H1 (cell line): ENCODE results near the gene INSYN1. TPM values are rescaled to one million over a fixed set of nuclear protein-coding genes. Genes with fewer than 3 reads are reported as not detected.

Experiments used
- CTCF ChIA-PET: fragments of 300-600 bp; sonication (Branson Sonifier 250); formaldehyde crosslinking; loops from one replicate; lab custom pipeline; 2021; ENCODE audit not compliant: partially characterized antibody; lab: Charles Lee
- POLR2A ChIA-PET: fragments of 300-600 bp; sonication (Branson Sonifier 250); formaldehyde crosslinking; loops from one replicate; lab custom pipeline; 2021; ENCODE audit warnings: inconsistent platforms; ENCODE audit not compliant: partially characterized antibody; lab: Charles Lee
- DNase-seq, 2 experiments: peaks; one replicate each; pipeline versions ENCODE4 v3.0.0 to v3.0.0-alpha.2; 2010 to 2022; ENCODE audit warnings: low spot score in 2 of 2, low read depth in 1 of 2, mixed read lengths in 1 of 2
- FAIRE-seq: peaks from 2 replicates; lab custom pipeline; 2011; peaks lifted over from hg19 to GRCh38; lab: Jason Lieb, UNC
- H2AFZ ChIP-seq: 2 replicates; pipeline ENCODE4 v1.8.1; 2012; ENCODE audit warnings: low read length, inconsistent platforms
- H2AK5ac ChIP-seq: 2 replicates; pipeline ENCODE4 v1.6.1; 2013; ENCODE audit warnings: low read depth, low read length
- H2BK120ac ChIP-seq: replicated peaks from 2 replicates; pipeline ENCODE3; 2013; ENCODE audit warnings: low read depth, low read length, inconsistent platforms
- H2BK12ac ChIP-seq: 2 replicates; pipeline ENCODE4 v1.6.1; 2013; ENCODE audit warnings: low read depth, low read length
- H2BK15ac ChIP-seq: 2 replicates; pipeline ENCODE4 v1.6.1; 2013; ENCODE audit warnings: low read length
- H2BK20ac ChIP-seq: 2 replicates; pipeline ENCODE4 v1.6.1; 2013; ENCODE audit warnings: low read length
- H2BK5ac ChIP-seq: 2 replicates; pipeline ENCODE4 v1.6.1; 2013; ENCODE audit warnings: low read depth, low read length
- H3K14ac ChIP-seq: 2 replicates; pipeline ENCODE4 v1.6.1; 2013; ENCODE audit warnings: inconsistent platforms; ENCODE audit not compliant: insufficient read length
- H3K18ac ChIP-seq: 2 replicates; pipeline ENCODE4 v1.6.1; 2013; ENCODE audit warnings: low read length; ENCODE audit errors: extremely low read depth
- H3K23ac ChIP-seq: 2 replicates; pipeline ENCODE4 v1.6.1; 2013; ENCODE audit warnings: inconsistent platforms; ENCODE audit not compliant: insufficient read length
- H3K23me2 ChIP-seq: 2 replicates; pipeline ENCODE4 v1.6.1; 2013; ENCODE audit warnings: low read depth, low read length
- H3K27ac ChIP-seq: 2 replicates; pipeline ENCODE4 v1.6.1; 2011; ENCODE audit warnings: low read depth, low read length, inconsistent platforms
- H3K27me3 ChIP-seq, 4 experiments: replicated peaks in 1 of 4; 1 replicate in 1 of 4; 2 replicates in 3 of 4; pipeline versions ENCODE4 v1.6.1 to v1.8.1; 2011 to 2013; ENCODE audit warnings: low read length in 3 of 4, mild to moderate bottlenecking in 3 of 4, inconsistent platforms in 2 of 4, mixed read lengths in 2 of 4, moderate library complexity in 1 of 4; ENCODE audit not compliant: control insufficient read depth in 3 of 4, insufficient read depth in 3 of 4; ENCODE audit errors: extremely low read depth in 1 of 4
- H3K36me3 ChIP-seq, 4 experiments: 2 replicates each; pipeline versions ENCODE4 v1.6.1 to v1.8.1; 2011 to 2013; ENCODE audit warnings: mild to moderate bottlenecking in 4 of 4, low read length in 3 of 4, moderate library complexity in 2 of 4, control low read depth in 1 of 4, inconsistent platforms in 1 of 4; ENCODE audit not compliant: insufficient read depth in 4 of 4, control insufficient read depth in 2 of 4
- H3K4ac ChIP-seq: replicated peaks from 2 replicates; pipeline ENCODE3; 2013; ENCODE audit warnings: low read length, low read depth, mixed read lengths, inconsistent platforms; ENCODE audit not compliant: insufficient read length
- H3K4me1 ChIP-seq, 4 experiments: replicated peaks in 1 of 4; 1 replicate in 1 of 4; 2 replicates in 3 of 4; pipeline versions ENCODE4 v1.6.1 to v1.8.1; 2011 to 2013; ENCODE audit warnings: low read length in 3 of 4, inconsistent platforms in 2 of 4, mixed read lengths in 1 of 4; ENCODE audit not compliant: insufficient read depth in 4 of 4, control insufficient read depth in 3 of 4
- H3K4me2 ChIP-seq, 2 experiments: 2 replicates each; pipeline versions ENCODE4 v1.6.1 to v1.8.1; 2011 to 2013; ENCODE audit warnings: low read depth in 2 of 2, low read length in 2 of 2, control low read depth in 1 of 2, inconsistent platforms in 1 of 2, mild to moderate bottlenecking in 1 of 2; ENCODE audit not compliant: insufficient read depth in 1 of 2
- H3K4me3 ChIP-seq, 4 experiments: fragments of 200-600, 300-600 bp in 1 of 4; sonication (generic), shearing (Covaris generic), sonication (Bioruptor Twin) in 1 of 4; 2 replicates each; pipeline versions ENCODE4 v1.5.1 to v1.8.1; 2011 to 2016; ENCODE audit warnings: low read length in 4 of 4, low read depth in 3 of 4, control low read depth in 2 of 4, inconsistent platforms in 2 of 4, mild to moderate bottlenecking in 2 of 4, mixed read lengths in 1 of 4, moderate library complexity in 1 of 4; ENCODE audit not compliant: insufficient read depth in 2 of 4; ENCODE audit errors: extremely low read depth in 1 of 4
- H3K56ac ChIP-seq: replicated peaks from 2 replicates; pipeline ENCODE3; 2013; ENCODE audit warnings: low read depth, mild to moderate bottlenecking, mixed read lengths, low read length, inconsistent platforms; ENCODE audit not compliant: insufficient read length
- H3K79me1 ChIP-seq: 2 replicates; pipeline ENCODE4 v1.6.1; 2013; ENCODE audit warnings: low read depth, low read length, control low read depth
- H3K79me2 ChIP-seq, 2 experiments: 2 replicates each; pipeline versions ENCODE4 v1.6.1 to v1.8.1; 2012 to 2013; ENCODE audit warnings: low read length in 2 of 2, mild to moderate bottlenecking in 2 of 2, inconsistent platforms in 1 of 2; ENCODE audit not compliant: insufficient read depth in 2 of 2, control insufficient read depth in 1 of 2
- H3K9ac ChIP-seq, 4 experiments: replicated peaks in 1 of 4; 1 replicate in 1 of 4; 2 replicates in 3 of 4; pipeline versions ENCODE4 v1.6.1 to v1.8.1; 2011 to 2013; ENCODE audit warnings: low read depth in 3 of 4, low read length in 3 of 4, control low read depth in 2 of 4, mild to moderate bottlenecking in 2 of 4, moderate library complexity in 2 of 4, inconsistent platforms in 1 of 4; ENCODE audit errors: extremely low read depth in 1 of 4
- H3K9me3 ChIP-seq, 2 experiments: 2 replicates each; pipeline versions ENCODE4 v1.6.1 to v1.8.1; 2012 to 2013; ENCODE audit warnings: mild to moderate bottlenecking in 2 of 2, moderate library complexity in 2 of 2, control low read depth in 1 of 2, inconsistent platforms in 1 of 2, low read depth in 1 of 2, low read length in 1 of 2, mixed read lengths in 1 of 2; ENCODE audit not compliant: insufficient read depth in 2 of 2
- H4K20me1 ChIP-seq, 2 experiments: replicated peaks in 1 of 2; 2 replicates each; pipeline versions ENCODE3 to v1.8.1; 2011 to 2013; ENCODE audit warnings: inconsistent platforms in 2 of 2, low read length in 2 of 2, mild to moderate bottlenecking in 1 of 2; ENCODE audit not compliant: insufficient read depth in 2 of 2, control insufficient read depth in 1 of 2
- H4K5ac ChIP-seq: 2 replicates; pipeline ENCODE4 v1.6.1; 2013; ENCODE audit warnings: low read length, low read depth, mixed read lengths, inconsistent platforms; ENCODE audit not compliant: insufficient read length
- H4K8ac ChIP-seq: 2 replicates; pipeline ENCODE4 v1.8.0; 2013; ENCODE audit warnings: mild to moderate bottlenecking, moderate library complexity, low read length, inconsistent platforms; ENCODE audit not compliant: insufficient read depth; ENCODE audit errors: extremely low read depth
- H4K91ac ChIP-seq: replicated peaks from 2 replicates; pipeline ENCODE3; 2013; ENCODE audit warnings: low read length, mixed read lengths, inconsistent platforms; ENCODE audit not compliant: insufficient read length
- ASH2L ChIP-seq: fragments of 200-600, 300-600 bp; sonication (generic); IDR thresholded peaks from one replicate; pipeline ENCODE4 v1.7.1; 2017; ENCODE audit warnings: low read length
- BACH1 ChIP-seq: IDR thresholded peaks from 2 replicates; pipeline ENCODE4 v1.6.1; 2012; ENCODE audit warnings: low read length, improper control_type of control experiment
- CEBPB ChIP-seq: IDR thresholded peaks from 2 replicates; pipeline ENCODE4 v1.6.1; 2012; ENCODE audit warnings: low read depth, low read length
- CHD1 ChIP-seq: IDR thresholded peaks from 2 replicates; pipeline ENCODE4 v1.6.1; 2012; ENCODE audit warnings: low read depth, low read length, improper control_type of control experiment
- CREB1 ChIP-seq: IDR thresholded peaks from 2 replicates; pipeline ENCODE4 v1.6.1; 2012; ENCODE audit warnings: inconsistent platforms
- CTBP2 ChIP-seq: IDR thresholded peaks from 2 replicates; pipeline ENCODE4 v1.7.0; 2011; ENCODE audit warnings: borderline replicate concordance, mild to moderate bottlenecking, moderate library complexity, mixed read lengths, low read length; ENCODE audit not compliant: insufficient read depth, insufficient read length
- GTF2F1 ChIP-seq: IDR thresholded peaks from 2 replicates; pipeline ENCODE4 v1.6.1; 2012; ENCODE audit warnings: low read depth, low read length, improper control_type of control experiment, borderline replicate concordance
- JUND ChIP-seq: IDR thresholded peaks from 2 replicates; pipeline ENCODE4 v1.6.1; 2011; ENCODE audit warnings: mild to moderate bottlenecking, improper control_type of control experiment, low read length
- MAFK ChIP-seq: IDR thresholded peaks from 2 replicates; pipeline ENCODE4 v1.6.1; 2012; ENCODE audit warnings: low read depth, mild to moderate bottlenecking, improper control_type of control experiment, low read length
- NANOG ChIP-seq: IDR thresholded peaks from 2 replicates; pipeline ENCODE4 v1.6.1; 2011; ENCODE audit warnings: low read length, low read depth, mild to moderate bottlenecking, inconsistent platforms; ENCODE audit not compliant: insufficient read depth, poor library complexity, severe bottlenecking
- POLR2A ChIP-seq, 2 experiments: IDR thresholded peaks; 1 replicate in 1 of 2; 2 replicates in 1 of 2; pipeline ENCODE4 v1.6.1; 2011; ENCODE audit warnings: low read depth in 2 of 2, low read length in 2 of 2, mild to moderate bottlenecking in 2 of 2; ENCODE audit errors: control extremely low read depth in 1 of 2
- SP1 ChIP-seq: IDR thresholded peaks from 2 replicates; pipeline ENCODE4 v1.6.1; 2011; ENCODE audit warnings: low read depth, low read length
- SP4 ChIP-seq: IDR thresholded peaks from 2 replicates; pipeline ENCODE4 v1.6.1; 2012; ENCODE audit warnings: low read length, inconsistent platforms
- TAF7 ChIP-seq: optimal IDR thresholded peaks from 2 replicates; pipeline ENCODE3; 2011; ENCODE audit warnings: low read depth, mild to moderate bottlenecking, inconsistent platforms, low read length, moderate library complexity, borderline replicate concordance
- WGBS, 2 experiments: shearing (Covaris generic) in 1 of 2; methylation state at CpG; one replicate each; pipeline versions ENCODE4 v1.1.6 to v1.1.7; 2013 to 2015; ENCODE audit warnings: low lambda C conversion rate in 2 of 2, mixed read lengths in 2 of 2, inconsistent platforms in 1 of 2, low coverage in 1 of 2, missing lambda C conversion rate in 1 of 2; ENCODE audit not compliant: insufficient replicate concordance in 2 of 2, insufficient coverage in 1 of 2, insufficient read length in 1 of 2; ENCODE audit errors: extremely low coverage in 1 of 2, missing lambda C conversion rate in 1 of 2; 5-methylcytosine and 5-hydroxymethylcytosine counted together
- polyA plus RNA-seq, 7 experiments: library from polyadenylated mRNA; depleted of rRNA in 3 of 7; stranded (reverse) in 5 of 7; unstranded in 2 of 7; fragments of >200 nt in 5 of 7; fragments of 200-250 nt in 2 of 7; gene quantifications; 1 replicate in 5 of 7; 2 replicates in 1 of 7; 4 replicates in 1 of 7; pipeline versions ENCODE4 v1.2.1 to v1.2.3, GENCODE V29; 2011 to 2013; ENCODE audit warnings: missing spikeins in 2 of 7, mixed read lengths in 2 of 7
- total RNA-seq: library from RNA; stranded (reverse); fragmentation: NEBNext Ultra II Directional; extraction: Animal tissue kit (Norgen Biotek cat#: 25700); gene quantifications from 2 replicates; pipeline ENCODE4 v1.2.1, GENCODE V29; 2021
- TF ChIP-seq, protein P1 (sequence below): IDR thresholded peaks from 2 replicates; pipeline ENCODE4 v1.6.1; 2012; ENCODE audit warnings: inconsistent platforms

Gene INSYN1
- total and polyA plus RNA-seq, 2 of the 8 experiments (the other 6 are each of a cell fraction or from before 2014, with no cell fraction given), result 7.2 to 10.2 TPM

DNA sequence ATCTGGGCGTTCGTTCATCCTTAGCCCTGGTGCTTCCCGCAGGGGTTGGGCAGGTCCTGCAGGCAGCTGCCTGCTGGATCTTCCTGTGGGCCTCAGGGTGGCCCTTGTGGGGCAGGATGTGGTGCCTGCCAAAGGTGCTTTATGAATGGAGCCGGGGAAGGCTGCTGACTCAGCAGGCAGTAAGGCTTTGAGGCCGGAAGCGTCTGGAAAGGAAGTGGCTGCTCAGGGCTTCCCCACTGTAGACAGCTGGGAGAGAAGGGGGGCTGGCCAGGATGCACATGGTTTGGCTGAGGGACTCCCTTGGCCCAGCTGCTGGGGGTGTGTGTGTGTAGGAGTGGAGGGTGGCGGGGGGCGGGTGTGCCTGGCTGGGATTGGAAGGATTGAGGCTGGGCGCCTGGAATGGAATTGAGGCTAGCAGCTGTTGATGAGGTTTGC, 56.1 kb downstream of the INSYN1 start:
- Histone ChIP-seq H3K36me3 (no peaks in the 10 kb centered on the region), H3K56ac (no peak overlapping the region), H3K79me1 (peaks cover 21% of the 10 kb centered on the region), H2BK12ac (peak overlapping the region; percentile 89; the same call in 1 of the 2 replicates), H2BK5ac (peak overlapping the region; percentile 79), H2BK120ac (no peak overlapping the region), H4K5ac (no peak overlapping the region), H2AK5ac (0 out of 2 replicates have a peak overlapping the region, but pooled peaks have one; percentile 32), H3K79me2 (peaks cover 8 to 76% of the 10 kb centered on the region in 2 experiments), H4K91ac (no peak overlapping the region), H3K27ac (0 out of 2 replicates have a peak overlapping the region, but pooled peaks have one; percentile 3), H3K4me2 (no peak overlapping the region), H3K4ac (no peak overlapping the region), H2AFZ (no peak overlapping the region), H3K14ac (no peak overlapping the region), H3K9me3 (no peaks in the 10 kb centered on the region), H4K8ac (no peak overlapping the region), H3K4me3 (no peak overlapping the region), H2BK15ac (no peak overlapping the region), H2BK20ac (peak overlapping the region; percentile 93; the same call in 1 of the 2 replicates), H3K23ac (no peak overlapping the region), H3K4me1 (peaks cover 0 to 21% (median 9%) of the 10 kb centered on the region in 4 experiments; a peak in 6 of 7 replicates), H3K23me2 (no peaks in the 10 kb centered on the region), H3K27me3 (no peaks in the 10 kb centered on the region), H4K20me1 (peaks cover 34% of the 10 kb centered on the region in 2 experiments), H3K9ac (no peak overlapping the region), H3K18ac (peak overlapping the region; percentile 25; the same call in 1 of the 2 replicates)
- 55% methylated on average over 8 of the region's 9 CpGs; no CpG with 5 or more reads in 1 of the 2 experiments for WGBS, 2 experiments
- ChIA-PET POLR2A (interaction anchor here (1.5 to 8.6 kb wide), 2 partner anchors 12 to 20 kb away, joined by 7 to 93 read pairs; partner anchors contain the start of gene CD276), CTCF (interaction anchor here (0.6 to 18.5 kb wide), 10 partner anchors 8 to 654 kb away, joined by 3 to 496 read pairs (median 10); partner anchors contain the start of genes CD276 and NPTN)
- FAIRE-seq, result no peak
- no peak for DNase-seq
- TF ChIP-seq CHD1 (no peak), BACH1 (0 out of 2 replicates have a peak, but pooled peaks have one; percentile 15), MAFK (peak; percentile 92), ASH2L (no peak), JUND (no peak), CEBPB (no peak), TAF7 (no peak), SP1 (no peak), NANOG (no peak), POLR2A (IDR thresholded peaks at IDR 0.05; ENCODE audit: control extremely low read depth in 1 of 2, low read depth in 2 of 2, low read length in 2 of 2) (no peak), CREB1 (no peak), CTBP2 (no peak), GTF2F1 (no peak), SP4 (no peak)
- TF ChIP-seq, protein P1, sequence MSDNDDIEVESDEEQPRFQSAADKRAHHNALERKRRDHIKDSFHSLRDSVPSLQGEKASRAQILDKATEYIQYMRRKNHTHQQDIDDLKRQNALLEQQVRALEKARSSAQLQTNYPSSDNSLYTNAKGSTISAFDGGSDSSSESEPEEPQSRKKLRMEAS, result peak; percentile 57
